Stimulated activated CD8-positive, alpha-beta memory T cell treated with anti-CD3 and anti-CD28 coated beads, Interleukin-7, amount 100 ng/mL, for 24 hours (primary cell): Measurements from ENCODE around the gene PLEK2.

Source experiments
- DNase-seq: peaks from one replicate; pipeline ENCODE4 v3.0.0-alpha.2; 2020; ENCODE audit warnings: low read depth

The PLEK2 gene

GRCh38 chr14:67397536-67397935 is 14.4 kb downstream of the PLEK2 start:
- no peak for DNase-seq

GRCh38 chr14:67396381-67396970 is 15.5 kb downstream of the PLEK2 start:
- no peak for DNase-seq

- DNase-seq, result no peak
These were observed 16.1 kb downstream of the PLEK2 start for GRCh38 chr14:67395876-67396189.

- DNase-seq, result no peak
These were observed 16.7 kb downstream of the PLEK2 start for GRCh38 chr14:67395086-67395875.

- no peak for DNase-seq
These were observed 18.3 kb downstream of the PLEK2 start for GRCh38 chr14:67393689-67394088.

- no peak for DNase-seq
These were observed 19.2 kb downstream of the PLEK2 start for GRCh38 chr14:67392800-67393199.

GRCh38 chr14:67392123-67392522 is 19.8 kb downstream of the PLEK2 start:
- no peak for DNase-seq

GRCh38 chr14:67391268-67391667 is 20.7 kb downstream of the PLEK2 start:
- no peak for DNase-seq

- DNase-seq, result no peak
These were observed 22.0 kb downstream of the PLEK2 start for GRCh38 chr14:67389811-67390534.

GRCh38 chr14:67389275-67389674 is 22.7 kb downstream of the PLEK2 start:
- no peak for DNase-seq

- DNase-seq, result no peak
These were observed 24.8 kb downstream of the PLEK2 start for GRCh38 chr14:67387195-67387594.

GRCh38 chr14:67385618-67386017 is 26.3 kb downstream of the PLEK2 start:
- DNase-seq, result no peak

- DNase-seq, result no peak
These were observed 26.8 kb downstream of the PLEK2 start for GRCh38 chr14:67385120-67385519.

- no peak for DNase-seq
These were observed 34.0 kb downstream of the PLEK2 start for GRCh38 chr14:67377916-67378315.

GRCh38 chr14:67373347-67373746 is 38.6 kb downstream of the PLEK2 start:
- no peak for DNase-seq

- DNase-seq, result no peak
These were observed 39.1 kb downstream of the PLEK2 start for GRCh38 chr14:67372833-67373232.

GRCh38 chr14:67371247-67372148 is 40.5 kb downstream of the PLEK2 start:
- no peak for DNase-seq

- DNase-seq, result no peak
These were observed 41.1 kb downstream of the PLEK2 start for GRCh38 chr14:67370830-67371229.

- no peak for DNase-seq
These were observed 46.5 kb downstream of the PLEK2 start for GRCh38 chr14:67365476-67365875.

- peak; percentile 15 for DNase-seq
These were observed 51.3 kb downstream of the PLEK2 start for GRCh38 chr14:67360470-67361206.

GRCh38 chr14:67359775-67360469 is 52.0 kb downstream of the PLEK2 start, which contains the start of the genes ATP6V1D and EIF2S1:
ATP6V1D (minus strand) TSS chr14:67359804; CDS start chr14:67359698, 106 bp downstream.
EIF2S1 (plus strand) TSS chr14:67360328; CDS start chr14:67364768, 4,440 bp downstream.
- peak; percentile 99 for DNase-seq
